Measurements from ENCODE around the gene TAF1. TPM values are rescaled to one million over a fixed set of nuclear protein-coding genes. Genes with fewer than 3 reads are reported as not detected.

Gene TAF1
- total and polyA plus RNA-seq, 9 of the 15 experiments (the other 6 are each of a cell fraction or from before 2014, with no cell fraction given) = 6.4 to 45.1 (median 38.1) TPM

DNA sequence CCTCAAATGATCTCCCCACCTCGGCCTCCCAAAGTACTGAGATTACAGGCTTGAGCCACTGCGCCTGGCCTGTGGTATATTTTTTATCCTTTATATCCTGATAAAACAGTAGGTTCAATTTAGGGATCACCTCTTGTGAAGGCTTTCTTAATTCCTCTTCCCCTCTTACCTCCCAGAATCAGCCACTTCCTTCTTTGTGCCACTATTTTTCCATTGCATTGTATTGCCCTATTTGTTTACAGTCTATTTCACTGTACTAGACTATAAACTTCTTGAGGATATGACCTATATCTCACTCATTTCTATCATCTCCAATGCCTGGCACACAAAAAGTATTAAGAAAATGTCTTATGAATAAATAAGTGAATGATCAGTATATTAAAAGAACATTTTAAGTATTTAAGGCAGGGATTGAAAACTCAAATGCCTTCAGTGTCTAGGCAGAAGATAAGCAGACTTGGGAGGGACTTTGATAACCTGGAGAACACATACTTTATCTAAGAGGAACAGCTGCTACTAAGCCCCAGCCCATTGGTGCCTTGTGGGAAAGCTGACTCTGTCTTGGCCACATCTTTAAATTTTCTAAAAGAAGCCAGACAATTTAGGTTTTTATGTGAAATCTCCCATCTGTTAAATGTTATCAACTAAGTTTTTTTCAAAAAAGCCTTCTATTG lies 84.4 kb downstream of the TAF1 start (continued):
- TF ChIP-seq KAT2B (IDR thresholded peaks at IDR 0.05; ENCODE audit: low read depth, low read length) = no peak
- TF ChIP-seq MBD2 (IDR thresholded peaks at IDR 0.05; ENCODE audit: borderline replicate concordance, low read depth) = 0 out of 2 replicates have a peak, but pooled peaks have one; percentile 35
- TF ChIP-seq CCNT2 (IDR thresholded peaks at IDR 0.05; ENCODE audit: borderline replicate concordance, extremely low read depth, insufficient read length, low read depth, low read length) = peak; percentile 95
- TF ChIP-seq, protein P1, sequence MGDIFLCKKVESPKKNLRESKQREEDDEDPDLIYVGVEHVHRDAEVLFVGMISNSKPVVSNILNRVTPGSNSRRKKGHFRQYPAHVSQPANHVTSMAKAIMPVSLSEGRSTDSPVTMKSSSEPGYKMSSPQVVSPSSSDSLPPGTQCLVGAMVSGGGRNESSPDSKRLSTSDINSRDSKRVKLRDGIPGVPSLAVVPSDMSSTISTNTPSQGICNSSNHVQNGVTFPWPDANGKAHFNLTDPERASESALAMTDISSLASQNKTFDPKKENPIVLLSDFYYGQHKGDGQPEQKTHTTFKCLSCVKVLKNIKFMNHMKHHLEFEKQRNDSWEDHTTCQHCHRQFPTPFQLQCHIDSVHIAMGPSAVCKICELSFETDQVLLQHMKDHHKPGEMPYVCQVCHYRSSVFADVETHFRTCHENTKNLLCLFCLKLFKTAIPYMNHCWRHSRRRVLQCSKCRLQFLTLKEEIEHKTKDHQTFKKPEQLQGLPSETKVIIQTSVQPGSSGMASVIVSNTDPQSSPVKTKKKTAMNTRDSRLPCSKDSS (IDR thresholded peaks at IDR 0.05; ENCODE audit: low read depth, partially characterized antibody) = no peak
- TF ChIP-seq SMAD4 (CRISPR knock-in tag; conservative IDR thresholded peaks at IDR 0.05) = peak; percentile 75
- no peak for TF ChIP-seq MTF1 (CRISPR knock-in tag; IDR thresholded peaks at IDR 0.05; ENCODE audit: borderline replicate concordance)
- TF ChIP-seq, protein P2, sequence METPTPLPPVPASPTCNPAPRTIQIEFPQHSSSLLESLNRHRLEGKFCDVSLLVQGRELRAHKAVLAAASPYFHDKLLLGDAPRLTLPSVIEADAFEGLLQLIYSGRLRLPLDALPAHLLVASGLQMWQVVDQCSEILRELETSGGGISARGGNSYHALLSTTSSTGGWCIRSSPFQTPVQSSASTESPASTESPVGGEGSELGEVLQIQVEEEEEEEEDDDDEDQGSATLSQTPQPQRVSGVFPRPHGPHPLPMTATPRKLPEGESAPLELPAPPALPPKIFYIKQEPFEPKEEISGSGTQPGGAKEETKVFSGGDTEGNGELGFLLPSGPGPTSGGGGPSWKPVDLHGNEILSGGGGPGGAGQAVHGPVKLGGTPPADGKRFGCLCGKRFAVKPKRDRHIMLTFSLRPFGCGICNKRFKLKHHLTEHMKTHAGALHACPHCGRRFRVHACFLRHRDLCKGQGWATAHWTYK (CRISPR knock-in tag; IDR thresholded peaks at IDR 0.05) = no peak
- TF ChIP-seq, protein P3, sequence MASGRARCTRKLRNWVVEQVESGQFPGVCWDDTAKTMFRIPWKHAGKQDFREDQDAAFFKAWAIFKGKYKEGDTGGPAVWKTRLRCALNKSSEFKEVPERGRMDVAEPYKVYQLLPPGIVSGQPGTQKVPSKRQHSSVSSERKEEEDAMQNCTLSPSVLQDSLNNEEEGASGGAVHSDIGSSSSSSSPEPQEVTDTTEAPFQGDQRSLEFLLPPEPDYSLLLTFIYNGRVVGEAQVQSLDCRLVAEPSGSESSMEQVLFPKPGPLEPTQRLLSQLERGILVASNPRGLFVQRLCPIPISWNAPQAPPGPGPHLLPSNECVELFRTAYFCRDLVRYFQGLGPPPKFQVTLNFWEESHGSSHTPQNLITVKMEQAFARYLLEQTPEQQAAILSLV (tag; IDR thresholded peaks at IDR 0.05) = no peak
- peak; percentile 43 for TF ChIP-seq BRD9 (IDR thresholded peaks at IDR 0.05; ENCODE audit: low read depth, partially characterized antibody)
- TF ChIP-seq SRSF1 (IDR thresholded peaks at IDR 0.05; ENCODE audit: low read depth, low read length) = no peak
- no peak for TF ChIP-seq RHOXF2B (CRISPR knock-in tag; conservative IDR thresholded peaks at IDR 0.05)
- TF ChIP-seq, protein P4, sequence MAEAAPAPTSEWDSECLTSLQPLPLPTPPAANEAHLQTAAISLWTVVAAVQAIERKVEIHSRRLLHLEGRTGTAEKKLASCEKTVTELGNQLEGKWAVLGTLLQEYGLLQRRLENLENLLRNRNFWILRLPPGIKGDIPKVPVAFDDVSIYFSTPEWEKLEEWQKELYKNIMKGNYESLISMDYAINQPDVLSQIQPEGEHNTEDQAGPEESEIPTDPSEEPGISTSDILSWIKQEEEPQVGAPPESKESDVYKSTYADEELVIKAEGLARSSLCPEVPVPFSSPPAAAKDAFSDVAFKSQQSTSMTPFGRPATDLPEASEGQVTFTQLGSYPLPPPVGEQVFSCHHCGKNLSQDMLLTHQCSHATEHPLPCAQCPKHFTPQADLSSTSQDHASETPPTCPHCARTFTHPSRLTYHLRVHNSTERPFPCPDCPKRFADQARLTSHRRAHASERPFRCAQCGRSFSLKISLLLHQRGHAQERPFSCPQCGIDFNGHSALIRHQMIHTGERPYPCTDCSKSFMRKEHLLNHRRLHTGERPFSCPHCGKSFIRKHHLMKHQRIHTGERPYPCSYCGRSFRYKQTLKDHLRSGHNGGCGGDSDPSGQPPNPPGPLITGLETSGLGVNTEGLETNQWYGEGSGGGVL (CRISPR knock-in tag; IDR thresholded peaks at IDR 0.05) = no peak
- peak; percentile 91 for TF ChIP-seq POLR2AphosphoS5 (IDR thresholded peaks at IDR 0.05; ENCODE audit: control insufficient read depth, insufficient read depth, low read depth, low read length)
- no peak for TF ChIP-seq TAF1 (IDR thresholded peaks at IDR 0.05; ENCODE audit: control insufficient read depth, extremely low read depth, insufficient read depth, low read length, severe bottlenecking)
- no peak for TF ChIP-seq HLTF (IDR thresholded peaks at IDR 0.05)
- no peak for TF ChIP-seq HNRNPK (IDR thresholded peaks at IDR 0.05; ENCODE audit: low read depth, low read length, poor library complexity, severe bottlenecking)
- TF ChIP-seq ESRRA (IDR thresholded peaks at IDR 0.05; ENCODE audit: borderline replicate concordance, low read depth) = 0 out of 2 replicates have a peak, but pooled peaks have one; percentile 27
- no peak for TF ChIP-seq CBX2 (IDR thresholded peaks at IDR 0.05; ENCODE audit: insufficient read depth, low read length, poor library complexity, severe bottlenecking)
- TF ChIP-seq ZNF780A (CRISPR knock-in tag; IDR thresholded peaks at IDR 0.05) = no peak

Measured in K562 (cell line).